ENCODE measurements around the gene CEND1. TPM values are rescaled to one million over a fixed set of nuclear protein-coding genes. Genes with fewer than 3 reads are reported as not detected.
A peak's percentile ranks its signal among the peaks of the same experiment; 100 is the strongest.

The CEND1 gene
- polyA plus RNA-seq, 1 donor = 0.27 TPM

GRCh38 chr11:795634-796564 lies 6.0 kb upstream of the CEND1 start:
- no peak for DNase-seq

GRCh38 chr11:794766-795633 lies 5.1 kb upstream of the CEND1 start:
- DNase-seq = no peak

- no peak for DNase-seq
Measured at GRCh38 chr11:794013-794765, 4.3 kb upstream of the CEND1 start.

GRCh38 chr11:793556-793955 lies 3.7 kb upstream of the CEND1 start:
- DNase-seq = no peak

- no peak for DNase-seq
Measured at GRCh38 chr11:792873-793272, 3.0 kb upstream of the CEND1 start.

GRCh38 chr11:792535-792821 lies 2.6 kb upstream of the CEND1 start:
- no peak for DNase-seq

- no peak for DNase-seq
Measured at GRCh38 chr11:791658-792534, 2.0 kb upstream of the CEND1 start.

- DNase-seq = no peak
Measured at GRCh38 chr11:790721-791564, 1.1 kb upstream of the CEND1 start.

- no peak for DNase-seq
Measured at GRCh38 chr11:788953-789940, 643 bp downstream of the CEND1 start.

GRCh38 chr11:788009-788640 lies 1.8 kb downstream of the CEND1 start:
- DNase-seq = no peak

GRCh38 chr11:787084-787675 lies 2.7 kb downstream of the CEND1 start:
- DNase-seq = no peak

GRCh38 chr11:786235-787083 lies 3.4 kb downstream of the CEND1 start:
- no peak for DNase-seq

- DNase-seq = peak; percentile 80
Measured at GRCh38 chr11:783581-784015, 6.3 kb downstream of the CEND1 start.

- DNase-seq = no peak
Measured at GRCh38 chr11:782264-783174, 7.4 kb downstream of the CEND1 start.

- DNase-seq = no peak
Measured at GRCh38 chr11:779955-780532, 9.8 kb downstream of the CEND1 start.
